HL-60 (cell line): ENCODE results near the gene PPP1R9B.
A peak's percentile ranks its signal among the peaks of the same experiment; 100 is the strongest.

Source experiments
- DNase-seq, 2 experiments: peaks; one replicate each; pipeline ENCODE4 v3.0.0-alpha.2; 2010 to 2020; ENCODE audit warnings: low read depth in 1 of 2, low spot score in 1 of 2
- H3K27ac ChIP-seq: fragments of 250-450 bp; sonication (Bioruptor Pico); replicated peaks from 2 replicates; pipeline ENCODE4 v1.5.1; 2020; ENCODE audit warnings: mild to moderate bottlenecking, moderate library complexity
- H3K27me3 ChIP-seq: fragments of 250-450 bp; sonication (Bioruptor Pico); 2 replicates; pipeline ENCODE4 v1.5.1; 2021; ENCODE audit warnings: mild to moderate bottlenecking, moderate library complexity; ENCODE audit not compliant: insufficient read depth, poor library complexity, severe bottlenecking
- H3K4me3 ChIP-seq: replicated peaks from 2 replicates; pipeline ENCODE4 v1.5.1; 2011; ENCODE audit warnings: mild to moderate bottlenecking, control low read depth, low read length; ENCODE audit not compliant: insufficient read depth
- CTCF ChIP-seq: IDR thresholded peaks from one replicate; pipeline ENCODE4 v1.5.1; 2011; ENCODE audit warnings: low read length, control low read depth, inconsistent platforms; ENCODE audit not compliant: insufficient read depth
- GABPA ChIP-seq: IDR thresholded peaks from 2 replicates; pipeline ENCODE4 v1.6.1; 2012; ENCODE audit warnings: low read depth
- POLR2AphosphoS5 ChIP-seq: IDR thresholded peaks from 2 replicates; pipeline ENCODE4 v1.6.1; 2012; ENCODE audit warnings: low read depth
- REST ChIP-seq: IDR thresholded peaks from 2 replicates; pipeline ENCODE4 v1.6.1; 2012; ENCODE audit warnings: low read depth; ENCODE audit not compliant: insufficient replicate concordance
- SPI1 ChIP-seq: IDR thresholded peaks from 2 replicates; pipeline ENCODE4 v1.6.1; 2012; ENCODE audit warnings: low read depth, mild to moderate bottlenecking, borderline replicate concordance

Gene PPP1R9B

GRCh38 chr17:50127697-50128361 lies 22.6 kb downstream of the PPP1R9B start:
- peak in 1 of 2 experiments; percentile 47 for DNase-seq
- TF ChIP-seq REST, result peak; percentile 65
- 0 out of 2 replicates have a peak, but pooled peaks have one; percentile 29 for TF ChIP-seq POLR2AphosphoS5
- TF ChIP-seq GABPA, result no peak
- TF ChIP-seq SPI1, result 0 out of 2 replicates have a peak, but pooled peaks have one; percentile 3
- no peak for TF ChIP-seq CTCF
- H3K27me3 ChIP-seq, result peaks cover 39% of the 10 kb centered on the region
- no peak overlapping the region for H3K27ac ChIP-seq
- no peak overlapping the region for H3K4me3 ChIP-seq

- Histone ChIP-seq H3K4me3 (no peak overlapping the region), H3K27ac (no peak overlapping the region), H3K27me3 (peaks cover 44% of the 10 kb centered on the region)
- no peak for DNase-seq
- no peak for TF ChIP-seq REST
- no peak for TF ChIP-seq GABPA
- TF ChIP-seq SPI1, result no peak
- no peak for TF ChIP-seq CTCF
- TF ChIP-seq POLR2AphosphoS5, result no peak
These were observed 25.0 kb downstream of the PPP1R9B start for GRCh38 chr17:50125420-50125997.

GRCh38 chr17:50123649-50124349 lies 26.7 kb downstream of the PPP1R9B start:
- DNase-seq, result no peak
- no peak overlapping the region for H3K4me3 ChIP-seq
- peaks cover 44% of the 10 kb centered on the region for H3K27me3 ChIP-seq
- H3K27ac ChIP-seq, result no peak overlapping the region
- TF ChIP-seq POLR2AphosphoS5 (no peak), GABPA (no peak), SPI1 (no peak)

GRCh38 chr17:50122945-50123344 lies 27.5 kb downstream of the PPP1R9B start:
- DNase-seq, result no peak
- no peak overlapping the region for H3K4me3 ChIP-seq
- H3K27me3 ChIP-seq, result peaks cover 44% of the 10 kb centered on the region
- TF ChIP-seq GABPA, result no peak
- TF ChIP-seq REST, result no peak
- TF ChIP-seq POLR2AphosphoS5, result no peak
- TF ChIP-seq CTCF, result no peak
- TF ChIP-seq SPI1, result no peak
- H3K27ac ChIP-seq, result no peak overlapping the region
